Ecto neural progenitor cell (in vitro differentiated cells): Measurements from ENCODE around the gene ROBO2.

Source experiments
- DNase-seq: peaks from one replicate; pipeline ENCODE4 v3.0.0-alpha.2; 2018; ENCODE audit warnings: low spot score

The ROBO2 gene

GRCh38 chr3:77189258-77189657 lies 149.4 kb downstream of the ROBO2 start:
- DNase-seq: no peak

- no peak for DNase-seq
Measured at GRCh38 chr3:77189684-77190083, 149.8 kb downstream of the ROBO2 start.

GRCh38 chr3:77190374-77190773 lies 150.5 kb downstream of the ROBO2 start:
- no peak for DNase-seq

- DNase-seq: no peak
Measured at GRCh38 chr3:77191014-77191413, 151.1 kb downstream of the ROBO2 start.

- DNase-seq: no peak
Measured at GRCh38 chr3:77191640-77192039, 151.7 kb downstream of the ROBO2 start.

- no peak for DNase-seq
Measured at GRCh38 chr3:77195766-77196545, 156.1 kb downstream of the ROBO2 start.

- DNase-seq: no peak
Measured at GRCh38 chr3:77197408-77197807, 157.5 kb downstream of the ROBO2 start.

- no peak for DNase-seq
Measured at GRCh38 chr3:77203851-77204250, 164.0 kb downstream of the ROBO2 start.

GRCh38 chr3:77204788-77205187 lies 164.9 kb downstream of the ROBO2 start:
- no peak for DNase-seq

GRCh38 chr3:77207753-77208152 lies 167.9 kb downstream of the ROBO2 start:
- no peak for DNase-seq

GRCh38 chr3:77222701-77223100 lies 182.8 kb downstream of the ROBO2 start:
- no peak for DNase-seq

GRCh38 chr3:77227567-77227966 lies 187.7 kb downstream of the ROBO2 start:
- DNase-seq: no peak

GRCh38 chr3:77232557-77232956 lies 192.7 kb downstream of the ROBO2 start:
- no peak for DNase-seq

GRCh38 chr3:77234004-77234403 lies 194.1 kb downstream of the ROBO2 start:
- DNase-seq: no peak

- DNase-seq: no peak
Measured at GRCh38 chr3:77236118-77236517, 196.2 kb downstream of the ROBO2 start.

- DNase-seq: no peak
Measured at GRCh38 chr3:77240072-77240650, 200.3 kb downstream of the ROBO2 start.

- DNase-seq: no peak
Measured at GRCh38 chr3:77242371-77242770, 202.5 kb downstream of the ROBO2 start.

- no peak for DNase-seq
Measured at GRCh38 chr3:77244981-77245380, 205.1 kb downstream of the ROBO2 start.

- DNase-seq: no peak
Measured at GRCh38 chr3:77247061-77247460, 207.2 kb downstream of the ROBO2 start.

- DNase-seq: no peak
Measured at GRCh38 chr3:77247817-77248216, 207.9 kb downstream of the ROBO2 start.

- no peak for DNase-seq
Measured at GRCh38 chr3:77248420-77248819, 208.5 kb downstream of the ROBO2 start.

- DNase-seq: no peak
Measured at GRCh38 chr3:77251136-77251535, 211.2 kb downstream of the ROBO2 start.

GRCh38 chr3:77254967-77255831 lies 215.3 kb downstream of the ROBO2 start:
- DNase-seq: no peak
